ENCODE data around the gene ICA1. TPM values are rescaled to one million over a fixed set of nuclear protein-coding genes. Genes with fewer than 3 reads are reported as not detected.

Gene ICA1
- total RNA-seq, 1 experiment from 2014 or later, result 28.8 TPM

- no peak overlapping the region for H4K5ac ChIP-seq (ENCODE audit: insufficient read length, low read depth, low read length)
- H3K79me1 ChIP-seq (ENCODE audit: insufficient read depth, low read depth, low read length, poor library complexity, severe bottlenecking), result no peaks in the 10 kb centered on the region
- WGBS (ENCODE audit: extremely low coverage, insufficient read length, low lambda C conversion rate), result no CpG with 5 or more reads among the region's 5 CpGs
- TF ChIP-seq CTCF (conservative IDR thresholded peaks at IDR 0.05), result no peak
- H3K36me3 Mint-ChIP-seq (ENCODE audit: insufficient read depth in 1 of 3, low read depth in 3 of 3), result peaks cover 0 to 13% (median 0%) of the 10 kb centered on the region in 3 experiments; a peak in 2 of 7 replicates
- no peaks in the 10 kb centered on the region for H3K27me3 ChIP-seq (ENCODE audit: insufficient read depth, low read length)
- H3K4me1 ChIP-seq (ENCODE audit: insufficient read depth, low read length), result peaks cover 6% of the 10 kb centered on the region; the same call in 1 of the 2 replicates
- H4K91ac ChIP-seq (ENCODE audit: insufficient read length, low read depth, low read length), result no peak overlapping the region
- no peaks in the 10 kb centered on the region for H3K9me3 ChIP-seq (ENCODE audit: control insufficient read depth, low read depth, low read length)
- no peak overlapping the region for H3K56ac ChIP-seq (ENCODE audit: insufficient read length, low read depth, low read length)
- H2BK15ac ChIP-seq (ENCODE audit: low read depth, low read length), result no peak overlapping the region
- no peak overlapping the region; the same call in 1 of the 2 replicates for H3K4ac ChIP-seq (ENCODE audit: low read depth, low read length)
- peak overlapping the region; percentile 44 for H3K4me2 ChIP-seq (ENCODE audit: insufficient read depth, insufficient read length, low read length)
- peaks cover 38 to 41% of the 10 kb centered on the region in 2 experiments for H3K4me1 Mint-ChIP-seq
- no peak overlapping the region for H2BK12ac ChIP-seq (ENCODE audit: insufficient read length, low read depth, low read length)
- H3K27ac Mint-ChIP-seq, result peak overlapping the region; percentile 68 to 92 (median 89)
- H3K4me3 Mint-ChIP-seq, result peak overlapping the region in 1 of 2 experiments; percentile 24; a peak in 2 of 5 replicates
- peak overlapping the region; percentile 52 for H3K27ac ChIP-seq (ENCODE audit: insufficient read length, low read depth, low read length)
- H3K9me3 Mint-ChIP-seq, result no peaks in the 10 kb centered on the region
- no peak overlapping the region for H2BK5ac ChIP-seq (ENCODE audit: insufficient read length, low read length)
- H4K20me1 ChIP-seq (ENCODE audit: control insufficient read depth, insufficient read depth, insufficient read length), result no peaks in the 10 kb centered on the region
- H4K8ac ChIP-seq (replicated peaks; ENCODE audit: insufficient read length, low read depth, low read length), result no peak overlapping the region
- no peak overlapping the region for H2BK20ac ChIP-seq (ENCODE audit: low read depth, low read length, poor library complexity, severe bottlenecking)
- no peak overlapping the region for H2AK5ac ChIP-seq (ENCODE audit: insufficient read length, low read length)
- no peak overlapping the region for H2AFZ ChIP-seq (ENCODE audit: low read length)
- H3K14ac ChIP-seq (ENCODE audit: insufficient read depth, low read length), result no peak overlapping the region; the same call in 1 of the 2 replicates
- no peak overlapping the region for H3T11ph ChIP-seq (ENCODE audit: low read length)
- no peaks in the 10 kb centered on the region; the same call in 1 of the 2 replicates for H3K27me3 Mint-ChIP-seq (ENCODE audit: low read depth)
- H2BK120ac ChIP-seq (ENCODE audit: low read depth, low read length, poor library complexity, severe bottlenecking), result peak overlapping the region; percentile 12
- no peaks in the 10 kb centered on the region for H3K23me2 ChIP-seq (ENCODE audit: insufficient read length, low read depth, low read length, poor library complexity, severe bottlenecking)
- no peaks in the 10 kb centered on the region for H3K79me2 ChIP-seq (ENCODE audit: insufficient read depth, low read length)
- H3K18ac ChIP-seq (ENCODE audit: insufficient read length, low read depth, low read length), result peak overlapping the region; percentile 57
- H3K9ac ChIP-seq (ENCODE audit: extremely low read depth, insufficient read length, low read length), result no peak overlapping the region
- H3K23ac ChIP-seq (ENCODE audit: insufficient read length, low read depth, low read length), result no peak overlapping the region
- no peak for DNase-seq
These were observed 40.9 kb downstream of the ICA1 start for GRCh38 chr7:8221101-8221495.

All from H9 (cell line).